GM12891 (cell line): Measurements from ENCODE around the gene CREB5.

ENCODE experiments used
- PAX5 ChIP-seq: IDR thresholded peaks from 2 replicates; pipeline ENCODE4 v1.6.1; 2011; ENCODE audit warnings: low read length, moderate library complexity, mild to moderate bottlenecking; ENCODE audit not compliant: insufficient read depth, severe bottlenecking
- POLR2A ChIP-seq: IDR thresholded peaks from 2 replicates; pipeline ENCODE4 v1.6.1; 2011; ENCODE audit warnings: low read depth, low read length, control low read depth
- POLR2AphosphoS5 ChIP-seq: IDR thresholded peaks from 2 replicates; pipeline ENCODE4 v1.6.1; 2011; ENCODE audit warnings: low read depth, low read length, control low read depth
- SPI1 ChIP-seq: IDR thresholded peaks from 2 replicates; pipeline ENCODE4 v1.6.1; 2011; ENCODE audit warnings: low read depth, low read length, control low read depth
- TAF1 ChIP-seq: IDR thresholded peaks from 2 replicates; pipeline ENCODE4 v1.6.1; 2011; ENCODE audit warnings: low read depth, low read length, control low read depth

DNA sequence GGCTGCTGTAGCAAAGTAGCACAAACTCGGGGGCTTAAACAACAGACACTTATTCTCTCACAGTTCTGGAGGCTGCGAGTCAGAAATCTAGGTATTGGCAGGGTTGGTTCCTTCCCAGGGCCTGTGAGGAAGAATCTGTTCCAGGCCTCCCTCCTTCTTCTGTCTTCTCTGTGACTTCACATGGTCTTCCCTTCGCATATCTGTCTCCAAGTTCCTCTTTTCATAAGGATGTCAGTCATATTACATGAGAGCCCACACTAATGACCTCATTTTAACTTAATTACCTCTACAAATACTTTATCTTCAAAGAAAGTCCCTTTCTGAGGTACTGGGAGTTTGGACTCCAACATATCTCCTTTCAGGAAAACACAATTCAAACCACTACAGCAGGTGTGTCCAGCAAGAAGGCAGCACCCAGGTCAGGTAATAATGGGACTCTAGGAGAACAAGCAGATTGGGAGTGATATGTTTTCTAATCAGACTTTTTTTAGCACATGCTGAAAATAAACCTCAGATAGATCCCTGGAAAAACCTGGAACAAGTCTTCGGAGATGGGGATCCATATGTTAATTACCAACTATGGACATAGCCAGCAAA lies 11.7 kb downstream of the CREB5 start:
- TF ChIP-seq POLR2A, result no peak
- TF ChIP-seq TAF1, result no peak
- TF ChIP-seq POLR2AphosphoS5, result no peak
- TF ChIP-seq PAX5, result no peak
- peak; percentile 69 for TF ChIP-seq SPI1
